ENCODE results near the gene MVB12B.

DNA sequence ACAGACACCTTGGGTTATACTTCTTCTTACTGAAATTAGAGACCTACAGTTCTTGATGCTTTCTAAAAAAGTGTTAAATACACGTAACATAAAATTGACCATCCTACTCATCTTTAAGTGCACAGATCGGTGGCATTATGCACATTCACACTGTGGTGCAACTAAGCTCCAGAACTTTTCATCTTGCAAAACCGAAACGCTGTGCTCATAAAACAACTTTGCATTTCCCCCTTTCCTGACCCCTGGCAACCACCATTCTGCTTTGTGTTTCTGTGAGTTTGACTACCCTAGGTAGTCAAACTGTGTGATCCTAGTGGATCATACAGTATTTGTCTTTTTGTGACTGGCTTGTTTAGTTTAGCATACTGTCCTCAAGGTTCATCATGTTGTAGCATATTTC lies 3.9 kb downstream of the MVB12B start:
- TF ChIP-seq, protein P1, sequence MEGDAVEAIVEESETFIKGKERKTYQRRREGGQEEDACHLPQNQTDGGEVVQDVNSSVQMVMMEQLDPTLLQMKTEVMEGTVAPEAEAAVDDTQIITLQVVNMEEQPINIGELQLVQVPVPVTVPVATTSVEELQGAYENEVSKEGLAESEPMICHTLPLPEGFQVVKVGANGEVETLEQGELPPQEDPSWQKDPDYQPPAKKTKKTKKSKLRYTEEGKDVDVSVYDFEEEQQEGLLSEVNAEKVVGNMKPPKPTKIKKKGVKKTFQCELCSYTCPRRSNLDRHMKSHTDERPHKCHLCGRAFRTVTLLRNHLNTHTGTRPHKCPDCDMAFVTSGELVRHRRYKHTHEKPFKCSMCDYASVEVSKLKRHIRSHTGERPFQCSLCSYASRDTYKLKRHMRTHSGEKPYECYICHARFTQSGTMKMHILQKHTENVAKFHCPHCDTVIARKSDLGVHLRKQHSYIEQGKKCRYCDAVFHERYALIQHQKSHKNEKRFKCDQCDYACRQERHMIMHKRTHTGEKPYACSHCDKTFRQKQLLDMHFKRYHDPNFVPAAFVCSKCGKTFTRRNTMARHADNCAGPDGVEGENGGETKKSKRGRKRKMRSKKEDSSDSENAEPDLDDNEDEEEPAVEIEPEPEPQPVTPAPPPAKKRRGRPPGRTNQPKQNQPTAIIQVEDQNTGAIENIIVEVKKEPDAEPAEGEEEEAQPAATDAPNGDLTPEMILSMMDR (IDR thresholded peaks at IDR 0.05) = no peak
- no peak for TF ChIP-seq ZFX (IDR thresholded peaks at IDR 0.05; ENCODE audit: borderline replicate concordance)

Data from 22Rv1 (cell line).